Measurements from ENCODE around the gene COPS7B.

DNA sequence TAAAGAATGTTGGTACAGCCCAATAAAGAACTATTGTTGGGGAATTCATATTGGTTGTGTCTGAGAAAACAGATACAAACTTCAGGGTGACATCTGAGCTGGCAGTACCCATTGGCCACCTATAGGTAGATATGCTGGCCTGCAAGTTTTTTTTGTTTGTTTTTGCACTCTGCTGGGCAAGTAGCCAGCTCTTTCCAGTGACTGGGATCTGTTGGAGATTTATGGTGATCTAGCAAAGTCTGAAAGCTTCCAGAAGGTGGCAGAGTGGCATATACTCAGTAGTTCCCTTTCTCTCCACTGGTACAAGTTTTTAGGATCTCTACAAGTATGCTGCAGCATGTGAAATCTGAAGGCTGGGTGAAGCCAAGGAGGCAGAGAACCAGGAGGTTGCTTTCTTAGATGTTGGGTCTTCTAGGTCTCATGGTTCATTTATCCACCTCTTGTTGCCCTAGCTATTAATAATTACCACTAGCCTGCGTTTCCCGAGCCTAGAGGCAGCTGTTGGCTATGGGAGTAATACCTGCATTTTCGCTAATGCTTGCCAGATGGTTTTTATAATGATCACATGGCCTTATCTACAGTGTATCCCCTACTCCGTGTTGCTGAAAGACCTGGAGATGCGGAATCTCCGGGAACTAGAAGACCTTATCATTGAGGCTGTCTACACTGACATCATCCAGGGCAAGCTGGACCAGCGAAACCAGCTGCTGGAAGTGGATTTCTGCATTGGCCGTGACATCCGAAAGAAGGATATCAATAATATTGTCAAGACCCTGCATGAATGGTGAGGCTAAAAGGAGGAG lies 9.5 kb downstream of the COPS7B start:
- TF ChIP-seq, protein P1, sequence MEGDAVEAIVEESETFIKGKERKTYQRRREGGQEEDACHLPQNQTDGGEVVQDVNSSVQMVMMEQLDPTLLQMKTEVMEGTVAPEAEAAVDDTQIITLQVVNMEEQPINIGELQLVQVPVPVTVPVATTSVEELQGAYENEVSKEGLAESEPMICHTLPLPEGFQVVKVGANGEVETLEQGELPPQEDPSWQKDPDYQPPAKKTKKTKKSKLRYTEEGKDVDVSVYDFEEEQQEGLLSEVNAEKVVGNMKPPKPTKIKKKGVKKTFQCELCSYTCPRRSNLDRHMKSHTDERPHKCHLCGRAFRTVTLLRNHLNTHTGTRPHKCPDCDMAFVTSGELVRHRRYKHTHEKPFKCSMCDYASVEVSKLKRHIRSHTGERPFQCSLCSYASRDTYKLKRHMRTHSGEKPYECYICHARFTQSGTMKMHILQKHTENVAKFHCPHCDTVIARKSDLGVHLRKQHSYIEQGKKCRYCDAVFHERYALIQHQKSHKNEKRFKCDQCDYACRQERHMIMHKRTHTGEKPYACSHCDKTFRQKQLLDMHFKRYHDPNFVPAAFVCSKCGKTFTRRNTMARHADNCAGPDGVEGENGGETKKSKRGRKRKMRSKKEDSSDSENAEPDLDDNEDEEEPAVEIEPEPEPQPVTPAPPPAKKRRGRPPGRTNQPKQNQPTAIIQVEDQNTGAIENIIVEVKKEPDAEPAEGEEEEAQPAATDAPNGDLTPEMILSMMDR (IDR thresholded peaks at IDR 0.05), result peak; percentile 57
- no peak for TF ChIP-seq BHLHE40 (IDR thresholded peaks at IDR 0.05; ENCODE audit: low read depth, low read length)
- TF ChIP-seq, protein P2, sequence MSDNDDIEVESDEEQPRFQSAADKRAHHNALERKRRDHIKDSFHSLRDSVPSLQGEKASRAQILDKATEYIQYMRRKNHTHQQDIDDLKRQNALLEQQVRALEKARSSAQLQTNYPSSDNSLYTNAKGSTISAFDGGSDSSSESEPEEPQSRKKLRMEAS (IDR thresholded peaks at IDR 0.05), result no peak

Data from A549 (cell line).